Astrocyte of the cerebellum (primary cell): Measurements from ENCODE around the gene USP3.

Experiments
- DNase-seq: peaks from one replicate; pipeline ENCODE4 v3.0.0-alpha.2; 2011; ENCODE audit warnings: low read depth
- H3K4me3 ChIP-seq: 2 replicates; pipeline ENCODE4 v1.5.1; 2011; ENCODE audit warnings: mild to moderate bottlenecking, low read depth, low read length, moderate library complexity
- CTCF ChIP-seq: IDR thresholded peaks from 2 replicates; pipeline ENCODE4 v1.5.1; 2012; ENCODE audit warnings: low read length, low read depth, moderate library complexity, mild to moderate bottlenecking; ENCODE audit errors: missing control alignments
- in situ Hi-C: cut with HindIII; loops from 2 replicates; pipeline ENCODE4 v1.10.0; 2017; ENCODE audit warnings: low sequenced_read_pairs

Gene USP3

GRCh38 chr15:63504247-63504978 is at the start of gene USP3:
Gene USP3 (plus strand): TSS chr15:63504593. CDS start chr15:63504740, 147 bp downstream.
- peak; percentile 89 for DNase-seq
- in situ Hi-C loops, result no loop called here
- peak; percentile 16 for TF ChIP-seq CTCF
- H3K4me3 ChIP-seq, result peak within 1 kb of the TSS; percentile 75

- H3K4me3 ChIP-seq, result no peak overlapping the region
- no peak for TF ChIP-seq CTCF
- in situ Hi-C loops, result no loop called here
- DNase-seq, result no peak
Observed at GRCh38 chr15:63456258-63456657, 48.1 kb upstream of the USP3 start.

GRCh38 chr15:63457379-63457778 is 47.0 kb upstream of the USP3 start:
- in situ Hi-C loops, result no loop called here
- no peak for TF ChIP-seq CTCF
- DNase-seq, result no peak
- H3K4me3 ChIP-seq, result no peak overlapping the region

- TF ChIP-seq CTCF, result no peak
- no peak overlapping the region for H3K4me3 ChIP-seq
- in situ Hi-C loops, result no loop called here
- DNase-seq, result no peak
Observed at GRCh38 chr15:63458026-63458425, 46.4 kb upstream of the USP3 start.

GRCh38 chr15:63458794-63459395 is 45.5 kb upstream of the USP3 start:
- TF ChIP-seq CTCF, result no peak
- DNase-seq, result no peak
- in situ Hi-C loops, result no loop called here
- H3K4me3 ChIP-seq, result no peak overlapping the region

- in situ Hi-C loops, result no loop called here
- H3K4me3 ChIP-seq, result no peak overlapping the region
- no peak for DNase-seq
- TF ChIP-seq CTCF, result no peak
Observed at GRCh38 chr15:63460210-63461155, 43.9 kb upstream of the USP3 start.
